Gastrocnemius medialis (tissue), 4 donors: ENCODE results near the gene MYO1D. TPM values are rescaled to one million over a fixed set of nuclear protein-coding genes. Genes with fewer than 3 reads are reported as not detected.

Source experiments
- ATAC-seq, 2 donors: fragments of 150-250 bp; one replicate each; pipeline ENCODE4 v1.9.1; 2016
- DNase-seq, 2 donors: peaks; one replicate each; pipeline ENCODE4 v3.0.0-alpha.2; 2019
- H3K27ac ChIP-seq, 4 donors: fragments of 200-600 bp; sonication (generic); 1 replicate in 1 of 4; 2 replicates in 3 of 4; pipeline ENCODE4 v1.5.1; 2016 to 2018; ENCODE audit warnings: mild to moderate bottlenecking in 2 of 4, moderate library complexity in 1 of 4
- H3K27me3 ChIP-seq, 3 donors: fragments of 200-600 bp; sonication (generic) in 2 of 3; 1 replicate in 1 of 3; 2 replicates in 2 of 3; pipeline versions ENCODE4 v1.5.1 to v1.6.0; 2016 to 2019; ENCODE audit warnings: mild to moderate bottlenecking in 1 of 3, moderate library complexity in 1 of 3
- H3K36me3 ChIP-seq, 2 donors: fragments of 200-600 bp; sonication (generic) in 1 of 2; one replicate each; pipeline ENCODE4 v1.5.1; 2017 to 2018
- H3K4me1 ChIP-seq, 2 donors: fragments of 200-600 bp; sonication (generic) in 1 of 2; one replicate each; pipeline ENCODE4 v1.5.1; 2016 to 2017; ENCODE audit warnings: mild to moderate bottlenecking in 2 of 2
- H3K4me3 ChIP-seq, 4 donors: fragments of 200-600 bp; sonication (generic) in 3 of 4; 1 replicate in 1 of 4; 2 replicates in 3 of 4; pipeline ENCODE4 v1.5.1; 2016 to 2019; ENCODE audit warnings: mild to moderate bottlenecking in 2 of 4
- H3K9me3 ChIP-seq, 3 donors: fragments of 200-600 bp; sonication (generic) in 2 of 3; 1 replicate in 1 of 3; 2 replicates in 2 of 3; pipeline ENCODE4 v1.5.1; 2016 to 2019
- POLR2A ChIP-seq, 2 donors: fragments of 450-650 bp; IDR thresholded peaks; one replicate each; pipeline ENCODE4 v1.6.1; 2017; ENCODE audit warnings: antibody characterized with exemption in 2 of 2, mild to moderate bottlenecking in 2 of 2, moderate library complexity in 2 of 2
- in situ Hi-C, 4 donors: fragments of 200-750 bp; cut with MboI; loops; one replicate each; pipeline versions ENCODE4 v1.15.0 to v1.8.0; 2017; ENCODE audit warnings: low sequenced_read_pairs in 4 of 4
- intact Hi-C: fragments of 100-400 bp; cut with DNase I; formaldehyde crosslinking; loops from one replicate; pipeline ENCODE4 v1.15.1; 2023; ENCODE audit warnings: low total_unique reads
- total RNA-seq, 4 donors: library from RNA; depleted of rRNA; stranded (reverse); fragments of >200 nt; gene quantifications; one replicate each; pipeline versions ENCODE4 v1.1.0 to v1.2.3, GENCODE V29; 2016
- TF ChIP-seq, protein P1 (sequence below), 5 experiments: fragments of 450-650 bp in 3 of 5; fragments of 200-600 bp in 2 of 5; sonication (generic) in 2 of 5; IDR thresholded peaks in 4 of 5; conservative IDR thresholded peaks in 1 of 5; 1 replicate in 4 of 5; 2 replicates in 1 of 5; pipeline ENCODE4 v1.5.1; 2016 to 2019; ENCODE audit warnings: antibody characterized with exemption in 5 of 5, mild to moderate bottlenecking in 3 of 5, moderate library complexity in 3 of 5

The MYO1D gene
- total RNA-seq, 4 donors from 2014 or later, result 5.8 to 20.1 (median 7.8) TPM

DNA sequence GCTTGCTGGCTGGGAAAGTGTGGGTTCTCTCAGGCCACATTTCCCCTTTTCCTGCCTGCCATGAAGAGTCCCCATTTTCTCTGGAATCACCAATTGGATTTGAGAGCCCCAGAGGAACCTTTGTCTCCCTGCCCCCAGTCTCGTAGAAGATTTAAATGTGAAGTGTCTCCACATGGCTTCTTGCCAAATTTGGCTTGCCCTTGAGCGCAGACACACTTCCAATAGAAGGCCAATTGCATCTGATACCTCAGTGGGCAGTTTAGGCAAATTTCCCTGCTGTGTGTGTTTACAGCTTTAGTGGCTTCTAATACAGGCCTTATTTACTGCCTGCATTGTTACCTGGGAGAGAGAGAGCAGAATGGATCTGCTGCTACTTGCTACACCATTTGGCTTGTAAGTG, 360.5 kb downstream of the MYO1D start:
- Histone ChIP-seq H3K9me3 (no peaks in the 10 kb centered on the region), H3K36me3 (no peaks in the 10 kb centered on the region), H3K27ac (peak overlapping the region in 3 of 4 donors; percentile 38 to 66 (median 57)), H3K4me3 (no peak overlapping the region), H3K4me1 (peaks cover 30 to 32% of the 10 kb centered on the region in 2 donors), H3K27me3 (no peaks in the 10 kb centered on the region)
- no peak for TF ChIP-seq POLR2A (IDR thresholded peaks at IDR 0.05)
- intact Hi-C loops, result loop anchor here (2.0 kb wide), 1 partner anchor 20 kb away; no protein-coding TSS in a partner anchor
- no peak for DNase-seq
- no peak for ATAC-seq
- in situ Hi-C loops, result no loop called here

DNA sequence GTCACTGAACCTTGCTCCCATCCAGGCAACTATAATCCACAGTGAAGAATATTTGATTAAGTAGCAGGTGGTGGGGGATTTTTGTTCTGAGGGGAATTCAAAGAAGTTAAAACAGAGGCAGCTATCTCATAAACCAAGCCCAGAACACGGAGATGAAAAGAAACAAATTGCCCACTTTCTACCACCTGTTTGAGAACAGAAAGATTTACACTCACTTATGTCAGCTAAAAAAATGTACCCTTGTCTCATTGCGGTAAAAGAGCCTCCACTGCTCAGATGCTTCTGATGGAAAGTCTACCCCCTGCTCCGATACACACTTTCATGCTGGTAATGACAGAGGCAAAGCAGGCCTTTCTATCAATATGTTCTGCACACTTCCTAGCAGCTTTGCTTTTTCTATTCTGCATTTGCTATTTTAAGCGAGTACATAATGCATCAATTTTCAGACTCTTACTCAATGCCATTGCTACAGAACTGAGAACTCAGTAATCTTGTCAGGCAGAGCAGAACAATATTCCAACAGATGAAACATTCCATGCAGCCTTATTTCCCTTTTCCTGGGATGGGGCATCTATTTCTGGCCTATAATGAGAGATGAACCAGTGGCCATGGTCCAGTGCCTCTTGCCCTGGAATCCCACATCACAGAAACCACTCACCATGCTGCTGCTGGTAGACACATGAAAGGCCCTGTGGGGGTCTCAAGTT, 361.1 kb downstream of the MYO1D start:
- in situ Hi-C loops, result no loop called here
- H3K27ac ChIP-seq, result peak overlapping the region in 3 of 4 donors; percentile 38 to 66 (median 57)
- no peak overlapping the region for H3K4me3 ChIP-seq
- DNase-seq (no peak), ATAC-seq (peak; percentile 81 to 84)
- intact Hi-C loops, result loop anchor here (2.0 kb wide), 1 partner anchor 19 kb away; no protein-coding TSS in a partner anchor
- H3K36me3 ChIP-seq, result no peaks in the 10 kb centered on the region
- TF ChIP-seq, protein P1, sequence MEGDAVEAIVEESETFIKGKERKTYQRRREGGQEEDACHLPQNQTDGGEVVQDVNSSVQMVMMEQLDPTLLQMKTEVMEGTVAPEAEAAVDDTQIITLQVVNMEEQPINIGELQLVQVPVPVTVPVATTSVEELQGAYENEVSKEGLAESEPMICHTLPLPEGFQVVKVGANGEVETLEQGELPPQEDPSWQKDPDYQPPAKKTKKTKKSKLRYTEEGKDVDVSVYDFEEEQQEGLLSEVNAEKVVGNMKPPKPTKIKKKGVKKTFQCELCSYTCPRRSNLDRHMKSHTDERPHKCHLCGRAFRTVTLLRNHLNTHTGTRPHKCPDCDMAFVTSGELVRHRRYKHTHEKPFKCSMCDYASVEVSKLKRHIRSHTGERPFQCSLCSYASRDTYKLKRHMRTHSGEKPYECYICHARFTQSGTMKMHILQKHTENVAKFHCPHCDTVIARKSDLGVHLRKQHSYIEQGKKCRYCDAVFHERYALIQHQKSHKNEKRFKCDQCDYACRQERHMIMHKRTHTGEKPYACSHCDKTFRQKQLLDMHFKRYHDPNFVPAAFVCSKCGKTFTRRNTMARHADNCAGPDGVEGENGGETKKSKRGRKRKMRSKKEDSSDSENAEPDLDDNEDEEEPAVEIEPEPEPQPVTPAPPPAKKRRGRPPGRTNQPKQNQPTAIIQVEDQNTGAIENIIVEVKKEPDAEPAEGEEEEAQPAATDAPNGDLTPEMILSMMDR (IDR thresholded peaks at IDR 0.05 in 4 of 5, conservative IDR thresholded peaks at IDR 0.05 in 1 of 5), result no peak
- TF ChIP-seq POLR2A (IDR thresholded peaks at IDR 0.05), result no peak
- H3K9me3 ChIP-seq, result no peaks in the 10 kb centered on the region
- no peaks in the 10 kb centered on the region for H3K27me3 ChIP-seq
- peaks cover 30 to 32% of the 10 kb centered on the region in 2 donors for H3K4me1 ChIP-seq

DNA sequence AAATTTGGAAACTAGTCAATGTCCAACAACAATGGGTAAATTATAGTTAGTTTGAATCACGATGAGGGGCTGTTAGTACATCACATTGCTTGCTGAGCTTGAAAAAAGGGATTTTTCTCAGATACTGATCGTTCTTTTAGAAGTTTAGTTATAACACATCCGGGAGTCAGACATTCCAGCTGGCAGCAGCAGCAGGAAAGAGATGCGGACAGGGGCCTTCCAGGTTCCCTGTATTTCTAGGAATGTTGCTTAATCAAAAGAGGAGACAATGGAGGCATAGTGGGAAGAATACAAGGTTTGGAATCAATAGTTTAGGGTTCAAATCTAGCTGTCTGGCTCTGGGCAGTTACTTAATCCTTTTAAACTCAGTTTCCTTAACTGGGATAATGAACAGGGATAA, 362.3 kb downstream of the MYO1D start:
- ATAC-seq (no peak), DNase-seq (no peak)
- H3K4me3 ChIP-seq, result no peak overlapping the region
- TF ChIP-seq, protein P1 (IDR thresholded peaks at IDR 0.05 in 4 of 5, conservative IDR thresholded peaks at IDR 0.05 in 1 of 5), result no peak
- no peak for TF ChIP-seq POLR2A (IDR thresholded peaks at IDR 0.05)
- H3K9me3 ChIP-seq, result no peaks in the 10 kb centered on the region
- no peak overlapping the region for H3K27ac ChIP-seq
- intact Hi-C loops, result no loop called here
- peaks cover 21% of the 10 kb centered on the region in 2 donors for H3K4me1 ChIP-seq
- in situ Hi-C loops, result no loop called here
- no peaks in the 10 kb centered on the region for H3K36me3 ChIP-seq
- no peaks in the 10 kb centered on the region for H3K27me3 ChIP-seq

DNA sequence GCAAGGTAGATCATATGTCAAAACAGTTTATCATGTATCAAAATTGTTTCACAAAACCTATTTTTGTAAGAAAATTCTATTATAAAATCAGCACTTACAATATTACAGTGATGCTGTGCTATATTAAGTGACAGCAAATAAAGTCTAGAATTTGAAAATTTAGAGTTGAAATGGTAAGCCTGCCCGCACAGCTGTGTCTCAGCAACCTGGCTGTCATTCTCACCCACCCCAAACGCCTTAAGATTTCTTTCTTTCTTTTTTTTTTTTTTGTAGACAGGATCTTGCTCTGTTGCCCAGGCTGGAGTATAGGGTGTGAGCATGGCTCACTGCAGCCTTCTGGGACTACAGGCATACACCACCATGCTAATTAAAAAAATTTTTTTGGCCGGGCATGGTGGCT, 363.3 kb downstream of the MYO1D start:
- no peak overlapping the region for H3K4me3 ChIP-seq
- in situ Hi-C loops, result no loop called here
- H3K27ac ChIP-seq, result no peak overlapping the region
- no peaks in the 10 kb centered on the region for H3K9me3 ChIP-seq
- no peak for DNase-seq
- H3K4me1 ChIP-seq, result peaks cover 15 to 21% of the 10 kb centered on the region in 2 donors
- no peaks in the 10 kb centered on the region for H3K36me3 ChIP-seq
- no peaks in the 10 kb centered on the region for H3K27me3 ChIP-seq
- no peak for ATAC-seq
- TF ChIP-seq, protein P1 (IDR thresholded peaks at IDR 0.05 in 4 of 5, conservative IDR thresholded peaks at IDR 0.05 in 1 of 5), result no peak
- no peak for TF ChIP-seq POLR2A (IDR thresholded peaks at IDR 0.05)
- intact Hi-C loops, result no loop called here

DNA sequence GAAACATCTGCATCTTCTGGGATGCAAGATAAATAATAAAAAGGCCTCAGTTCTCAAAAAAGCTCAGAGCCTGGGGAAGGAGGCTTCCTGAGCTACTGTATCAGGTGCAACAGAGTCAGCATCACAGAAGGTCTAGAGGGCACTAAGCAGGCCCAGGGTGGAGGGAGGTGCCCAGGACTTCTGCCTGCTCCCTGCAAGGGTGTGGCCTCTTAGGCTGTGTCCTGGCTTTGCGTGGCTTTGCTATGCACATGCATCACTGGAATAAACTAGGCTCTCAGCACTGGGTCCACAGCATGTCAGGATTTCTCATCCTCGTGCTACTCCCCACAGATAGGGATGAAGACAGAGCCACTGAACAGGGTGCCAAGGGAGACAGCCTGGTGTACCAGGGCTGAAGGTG, 364.6 kb downstream of the MYO1D start:
- H3K36me3 ChIP-seq, result no peaks in the 10 kb centered on the region
- intact Hi-C loops, result no loop called here
- in situ Hi-C loops, result no loop called here
- H3K4me3 ChIP-seq, result no peak overlapping the region
- TF ChIP-seq, protein P1 (IDR thresholded peaks at IDR 0.05 in 4 of 5, conservative IDR thresholded peaks at IDR 0.05 in 1 of 5), result no peak
- no peak for TF ChIP-seq POLR2A (IDR thresholded peaks at IDR 0.05)
- peaks cover 15 to 21% of the 10 kb centered on the region in 2 donors for H3K4me1 ChIP-seq
- no peaks in the 10 kb centered on the region for H3K9me3 ChIP-seq
- no peak for ATAC-seq
- DNase-seq, result no peak
- H3K27me3 ChIP-seq, result no peaks in the 10 kb centered on the region
- H3K27ac ChIP-seq, result no peak overlapping the region
